Kidney epithelial cell (primary cell): ENCODE measurements around the gene NOS1. TPM values are rescaled to one million over a fixed set of nuclear protein-coding genes. Genes with fewer than 3 reads are reported as not detected.

Experiments used
- DNase-seq: peaks from one replicate; pipeline ENCODE4 v3.0.0-alpha.2; 2010; ENCODE audit warnings: low read depth
- H3K27me3 ChIP-seq: 2 replicates; pipeline ENCODE4 v1.6.0; 2011; ENCODE audit warnings: low read length; ENCODE audit not compliant: control insufficient read depth, insufficient read depth
- H3K36me3 ChIP-seq: 2 replicates; pipeline ENCODE4 v1.5.1; 2011; ENCODE audit warnings: low read length; ENCODE audit not compliant: control insufficient read depth, insufficient read depth
- H3K4me3 ChIP-seq: 2 replicates; pipeline ENCODE4 v1.5.1; 2011; ENCODE audit warnings: low read depth, mild to moderate bottlenecking, control low read depth, low read length
- total RNA-seq: library from RNA; depleted of rRNA; stranded (reverse); fragments of >200 nt; gene quantifications from 2 replicates; pipeline ENCODE4 v1.2.3, GENCODE V29; 2015
- TF ChIP-seq, protein P1 (sequence below): IDR thresholded peaks from 2 replicates; pipeline ENCODE4 v1.5.1; 2011; ENCODE audit warnings: mild to moderate bottlenecking, moderate library complexity, low read length, control low read depth, inconsistent platforms; ENCODE audit not compliant: insufficient read depth, poor library complexity, severe bottlenecking

Gene NOS1
- total RNA-seq, 1 donor from 2014 or later: 0.04 TPM

- TF ChIP-seq, protein P1, sequence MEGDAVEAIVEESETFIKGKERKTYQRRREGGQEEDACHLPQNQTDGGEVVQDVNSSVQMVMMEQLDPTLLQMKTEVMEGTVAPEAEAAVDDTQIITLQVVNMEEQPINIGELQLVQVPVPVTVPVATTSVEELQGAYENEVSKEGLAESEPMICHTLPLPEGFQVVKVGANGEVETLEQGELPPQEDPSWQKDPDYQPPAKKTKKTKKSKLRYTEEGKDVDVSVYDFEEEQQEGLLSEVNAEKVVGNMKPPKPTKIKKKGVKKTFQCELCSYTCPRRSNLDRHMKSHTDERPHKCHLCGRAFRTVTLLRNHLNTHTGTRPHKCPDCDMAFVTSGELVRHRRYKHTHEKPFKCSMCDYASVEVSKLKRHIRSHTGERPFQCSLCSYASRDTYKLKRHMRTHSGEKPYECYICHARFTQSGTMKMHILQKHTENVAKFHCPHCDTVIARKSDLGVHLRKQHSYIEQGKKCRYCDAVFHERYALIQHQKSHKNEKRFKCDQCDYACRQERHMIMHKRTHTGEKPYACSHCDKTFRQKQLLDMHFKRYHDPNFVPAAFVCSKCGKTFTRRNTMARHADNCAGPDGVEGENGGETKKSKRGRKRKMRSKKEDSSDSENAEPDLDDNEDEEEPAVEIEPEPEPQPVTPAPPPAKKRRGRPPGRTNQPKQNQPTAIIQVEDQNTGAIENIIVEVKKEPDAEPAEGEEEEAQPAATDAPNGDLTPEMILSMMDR: no peak
- Histone ChIP-seq H3K4me3 (no peak overlapping the region), H3K36me3 (no peaks in the 10 kb centered on the region), H3K27me3 (peaks cover 7% of the 10 kb centered on the region)
- no peak for DNase-seq
These were observed 67.2 kb downstream of the NOS1 start for GRCh38 chr12:117294189-117294603.

- no peak for DNase-seq
- Histone ChIP-seq H3K27me3 (peaks cover 7% of the 10 kb centered on the region), H3K4me3 (no peak overlapping the region), H3K36me3 (no peaks in the 10 kb centered on the region)
- TF ChIP-seq, protein P1: no peak
These were observed 67.9 kb downstream of the NOS1 start for GRCh38 chr12:117293510-117293909.

GRCh38 chr12:117292688-117293087 is 68.7 kb downstream of the NOS1 start:
- Histone ChIP-seq H3K36me3 (no peaks in the 10 kb centered on the region), H3K4me3 (no peak overlapping the region), H3K27me3 (peaks cover 7% of the 10 kb centered on the region)
- DNase-seq: no peak
- TF ChIP-seq, protein P1: no peak

GRCh38 chr12:117284140-117284539 is 77.3 kb downstream of the NOS1 start:
- no peak for DNase-seq
- Histone ChIP-seq H3K36me3 (no peaks in the 10 kb centered on the region), H3K4me3 (no peak overlapping the region), H3K27me3 (no peaks in the 10 kb centered on the region)
- TF ChIP-seq, protein P1: no peak

GRCh38 chr12:117282490-117282889 is 78.9 kb downstream of the NOS1 start:
- no peak for DNase-seq
- H3K36me3 ChIP-seq: no peaks in the 10 kb centered on the region
- H3K4me3 ChIP-seq: no peak overlapping the region
- H3K27me3 ChIP-seq: no peaks in the 10 kb centered on the region
- TF ChIP-seq, protein P1: no peak

GRCh38 chr12:117280019-117280680 is 81.3 kb downstream of the NOS1 start:
- TF ChIP-seq, protein P1: no peak
- H3K36me3 ChIP-seq: no peaks in the 10 kb centered on the region
- no peaks in the 10 kb centered on the region for H3K27me3 ChIP-seq
- no peak for DNase-seq
- no peak overlapping the region for H3K4me3 ChIP-seq
